Activated T-cell treated with anti-CD3 and anti-CD28 coated beads, Interleukin-2, amount 50 U/mL, for 4 hours (primary cell): ENCODE data around the gene MCM10. TPM values are rescaled to one million over a fixed set of nuclear protein-coding genes. Genes with fewer than 3 reads are reported as not detected.
"Not testable (repeated sequence)": the region's sequence is repeated elsewhere in the genome, so short reads cannot be mapped to it uniquely, and the experiment has no call there.

ENCODE experiments used
- ATAC-seq, 2 donors: fragments of 200-7000 bp; cut with Tn5 transposase; one replicate each; pipeline ENCODE4 v1.10.0; 2021
- DNase-seq: peaks from one replicate; pipeline ENCODE4 v3.0.0-alpha.2; 2020
- H3K27me3 Mint-ChIP-seq: one replicate; pipeline ENCODE4 v1.8.0; 2021; ENCODE audit warnings: low read depth, mixed read lengths
- H3K36me3 Mint-ChIP-seq: one replicate; pipeline ENCODE4 v1.8.0; 2022; ENCODE audit warnings: mixed read lengths; ENCODE audit not compliant: insufficient read depth
- H3K4me1 Mint-ChIP-seq: one replicate; pipeline ENCODE4 v1.8.0; 2021; ENCODE audit warnings: low read depth, mixed read lengths
- H3K4me3 Mint-ChIP-seq: one replicate; pipeline ENCODE4 v1.8.0; 2021; ENCODE audit warnings: mild to moderate bottlenecking, moderate library complexity, mixed read lengths
- H3K9me3 Mint-ChIP-seq: one replicate; pipeline ENCODE4 v1.8.0; 2021; ENCODE audit warnings: mixed read lengths
- total RNA-seq, 3 donors: library from RNA; stranded (reverse); gene quantifications; one replicate each; pipeline ENCODE4 v1.2.1, GENCODE V29; 2021

The MCM10 gene
- total RNA-seq, 3 donors from 2014 or later = 39.3 to 66.9 (median 55.4) TPM

DNA sequence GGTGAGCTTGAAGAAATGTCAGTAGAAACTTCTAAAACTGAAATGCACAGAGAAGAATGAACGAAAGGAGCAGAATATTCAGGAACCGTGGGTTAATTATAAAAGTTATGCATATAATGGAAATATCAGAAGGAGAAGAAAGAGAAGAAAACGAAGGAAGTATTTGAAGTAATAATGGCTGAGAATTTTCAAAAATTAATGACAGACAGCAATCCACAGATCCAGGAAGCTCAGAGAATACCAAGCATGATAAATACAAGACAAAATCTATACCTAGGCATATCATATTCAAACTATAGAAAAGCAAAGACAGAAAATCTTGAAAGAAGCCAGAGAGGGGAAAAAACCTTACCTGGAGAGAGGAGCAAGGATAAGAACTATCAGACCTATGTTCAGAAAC, 16.5 kb upstream of the MCM10 start:
- DNase-seq (no peak), ATAC-seq (no peak)
- H3K4me1 Mint-ChIP-seq = no peaks in the 10 kb centered on the region
- no peaks in the 10 kb centered on the region for H3K27me3 Mint-ChIP-seq
- peaks cover 27% of the 10 kb centered on the region for H3K9me3 Mint-ChIP-seq
- peaks cover 30% of the 10 kb centered on the region for H3K36me3 Mint-ChIP-seq
- no peak overlapping the region for H3K4me3 Mint-ChIP-seq

GRCh38 chr10:13146379-13146778, 15.0 kb upstream of the MCM10 start:
- DNase-seq (no peak), ATAC-seq (no peak)
- H3K9me3 Mint-ChIP-seq = peaks cover 27% of the 10 kb centered on the region
- no peak overlapping the region for H3K4me3 Mint-ChIP-seq
- no peaks in the 10 kb centered on the region for H3K27me3 Mint-ChIP-seq
- H3K4me1 Mint-ChIP-seq = no peaks in the 10 kb centered on the region
- peaks cover 15% of the 10 kb centered on the region for H3K36me3 Mint-ChIP-seq

DNA sequence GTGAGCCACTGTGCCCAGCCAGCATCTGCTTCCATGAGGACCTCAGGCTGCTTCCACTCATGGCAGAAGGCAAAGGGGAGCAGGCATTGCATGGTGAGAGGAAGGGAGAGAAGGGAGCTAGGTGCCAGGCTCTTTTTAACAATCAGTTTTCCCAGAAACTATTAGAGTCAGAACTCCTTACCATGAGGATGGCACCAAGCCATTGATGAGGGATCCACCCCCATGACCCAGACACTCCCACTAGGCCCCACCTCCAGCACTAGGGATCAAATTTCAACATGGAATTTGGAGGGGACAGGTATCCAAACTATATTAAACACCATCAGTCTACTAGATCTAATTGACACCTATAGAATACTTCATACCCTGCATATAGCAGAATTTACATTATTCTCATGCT, 14.2 kb upstream of the MCM10 start:
- DNase-seq = no peak
- Mint-ChIP-seq H3K36me3 (peaks cover 15% of the 10 kb centered on the region), H3K9me3 (peaks cover 27% of the 10 kb centered on the region), H3K4me3 (no peak overlapping the region), H3K27me3 (no peaks in the 10 kb centered on the region), H3K4me1 (no peaks in the 10 kb centered on the region)
- ATAC-seq = no peak

- DNase-seq = no peak
- Mint-ChIP-seq H3K9me3 (peaks cover 7% of the 10 kb centered on the region), H3K27me3 (no peaks in the 10 kb centered on the region), H3K4me3 (no peak overlapping the region), H3K4me1 (no peaks in the 10 kb centered on the region), H3K36me3 (peaks cover 3% of the 10 kb centered on the region)
- no peak for ATAC-seq
Observed at GRCh38 chr10:13152296-13152695, 9.1 kb upstream of the MCM10 start.

- not testable (repeated sequence) for H3K9me3 Mint-ChIP-seq, ATAC-seq, H3K36me3 Mint-ChIP-seq
Observed at GRCh38 chr10:13155860-13156259, 5.5 kb upstream of the MCM10 start.

GRCh38 chr10:13158401-13158800, 3.0 kb upstream of the MCM10 start:
- ATAC-seq (no peak), DNase-seq (peak; percentile 29)
- Mint-ChIP-seq H3K4me1 (peaks cover 14% of the 10 kb centered on the region), H3K9me3 (no peaks in the 10 kb centered on the region), H3K36me3 (peaks cover 3% of the 10 kb centered on the region), H3K4me3 (peak overlapping the region; percentile 55), H3K27me3 (no peaks in the 10 kb centered on the region)

More at GRCh38 chr10:13155860-13156259, 5.5 kb upstream of the MCM10 start:
- H3K4me3 Mint-ChIP-seq, DNase-seq, H3K27me3 Mint-ChIP-seq, H3K4me1 Mint-ChIP-seq: not testable (repeated sequence)

DNA sequence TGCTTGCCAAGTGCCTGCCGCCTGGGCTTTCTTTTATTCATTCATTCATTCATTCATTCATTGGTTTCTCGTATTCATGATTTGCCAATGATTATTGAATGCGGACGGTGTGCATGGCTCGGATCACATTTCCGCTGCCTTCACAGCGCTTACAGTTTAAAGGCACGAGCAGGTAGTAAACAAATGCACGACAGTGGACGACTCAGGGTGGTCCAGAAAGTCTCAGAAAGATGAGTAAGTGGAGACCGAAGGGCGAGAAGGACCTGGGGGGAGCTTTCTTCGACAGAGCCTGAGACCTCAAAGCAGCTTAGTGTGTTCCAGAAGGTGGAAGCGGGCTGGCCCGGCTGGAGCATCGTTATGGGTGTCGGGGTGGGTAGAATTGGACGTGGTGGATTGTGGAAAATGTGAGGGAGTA, 506 bp downstream of the MCM10 start:
- no peaks in the 10 kb centered on the region for H3K9me3 Mint-ChIP-seq
- DNase-seq (no peak), ATAC-seq (peak; percentile 8 to 13)
- peaks cover 14% of the 10 kb centered on the region for H3K4me1 Mint-ChIP-seq
- H3K36me3 Mint-ChIP-seq = no peaks in the 10 kb centered on the region
- peak overlapping the region; percentile 84 for H3K4me3 Mint-ChIP-seq
- no peaks in the 10 kb centered on the region for H3K27me3 Mint-ChIP-seq

- Mint-ChIP-seq H3K9me3 (no peaks in the 10 kb centered on the region), H3K36me3 (no peaks in the 10 kb centered on the region), H3K4me3 (no peak overlapping the region), H3K27me3 (no peaks in the 10 kb centered on the region), H3K4me1 (peaks cover 14% of the 10 kb centered on the region)
- DNase-seq = no peak
- ATAC-seq = no peak
Observed at GRCh38 chr10:13163859-13164258, 2.5 kb downstream of the MCM10 start.

GRCh38 chr10:13165177-13165576, 3.8 kb downstream of the MCM10 start:
- Mint-ChIP-seq H3K36me3 (no peaks in the 10 kb centered on the region), H3K4me1 (peaks cover 14% of the 10 kb centered on the region), H3K9me3 (no peaks in the 10 kb centered on the region), H3K27me3 (no peaks in the 10 kb centered on the region), H3K4me3 (no peak overlapping the region)
- ATAC-seq (no peak), DNase-seq (no peak)

GRCh38 chr10:13167568-13167967, 6.2 kb downstream of the MCM10 start:
- no peaks in the 10 kb centered on the region for H3K27me3 Mint-ChIP-seq
- no peak for DNase-seq
- H3K4me1 Mint-ChIP-seq = no peaks in the 10 kb centered on the region
- H3K9me3 Mint-ChIP-seq = no peaks in the 10 kb centered on the region
- no peak overlapping the region for H3K4me3 Mint-ChIP-seq
- no peak for ATAC-seq
- peaks cover under 1% of the 10 kb centered on the region for H3K36me3 Mint-ChIP-seq

DNA sequence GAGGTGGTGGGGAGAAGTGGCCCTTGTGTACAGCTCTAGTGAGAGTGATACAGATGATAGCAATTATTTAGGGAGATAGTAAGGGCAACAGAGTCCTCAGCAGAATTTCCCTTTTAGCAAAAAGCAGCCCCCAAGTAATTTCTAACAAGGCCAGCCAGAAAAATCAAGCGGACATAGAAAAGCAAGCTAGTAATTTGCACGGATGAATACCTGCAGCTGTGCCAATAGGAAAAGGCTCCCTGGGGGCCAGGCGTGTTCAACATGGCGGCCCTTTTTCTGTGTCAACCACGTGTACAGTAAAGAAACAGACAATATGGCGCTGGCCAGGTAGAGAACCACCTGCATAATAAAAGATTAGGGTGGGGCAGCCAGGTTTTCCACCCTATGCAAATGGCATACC, 7.4 kb downstream of the MCM10 start:
- no peak for ATAC-seq
- Mint-ChIP-seq H3K4me1 (no peaks in the 10 kb centered on the region), H3K36me3 (peaks cover 5% of the 10 kb centered on the region)

DNA sequence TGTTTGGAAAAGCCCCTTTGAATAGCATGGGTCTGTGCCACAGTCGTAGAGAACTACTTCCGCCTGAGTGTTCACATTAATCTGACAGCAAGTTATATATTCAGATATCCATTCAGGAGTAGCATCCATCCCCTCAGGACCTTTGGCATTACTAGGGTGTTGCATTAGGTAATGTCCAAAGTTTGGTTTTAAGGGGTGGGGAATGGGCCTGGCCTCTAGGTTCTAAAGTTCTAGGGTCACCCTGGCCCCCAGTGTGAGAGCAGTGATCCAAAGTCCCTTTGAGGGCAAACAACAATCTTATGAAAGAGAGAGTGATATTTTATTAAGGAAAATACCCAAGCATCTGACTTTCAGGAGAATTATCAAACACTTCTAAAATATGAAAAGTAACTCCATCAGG, 12.3 kb downstream of the MCM10 start:
- Mint-ChIP-seq H3K4me3 (no peak overlapping the region), H3K9me3 (no peaks in the 10 kb centered on the region), H3K36me3 (peaks cover 6% of the 10 kb centered on the region), H3K4me1 (no peaks in the 10 kb centered on the region), H3K27me3 (no peaks in the 10 kb centered on the region)
- DNase-seq (no peak), ATAC-seq (no peak)

More for the DNA sequence above, 7.4 kb downstream of the MCM10 start:
- Mint-ChIP-seq H3K9me3 (no peaks in the 10 kb centered on the region), H3K4me3 (no peak overlapping the region), H3K27me3 (no peaks in the 10 kb centered on the region)
- no peak for DNase-seq

DNA sequence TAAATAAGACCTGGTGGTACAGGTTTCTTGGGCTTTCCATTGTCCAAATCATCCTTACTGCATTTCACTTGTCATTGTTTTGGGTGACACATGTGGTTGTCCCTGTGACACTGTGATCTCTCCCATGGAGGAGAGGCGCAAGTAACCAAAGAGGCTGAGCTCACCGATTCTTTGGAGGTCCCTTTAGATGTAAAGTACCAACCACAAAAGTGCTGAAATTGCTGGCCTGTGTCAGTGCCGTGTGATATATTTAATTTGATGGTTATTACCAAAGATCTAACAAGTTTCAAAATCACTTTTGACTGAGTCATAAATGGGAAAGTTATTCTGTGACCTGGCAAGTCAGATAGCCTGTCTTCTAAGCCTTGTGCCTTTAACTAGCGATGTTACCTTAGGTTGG, 19.4 kb downstream of the MCM10 start:
- DNase-seq = no peak

DNA sequence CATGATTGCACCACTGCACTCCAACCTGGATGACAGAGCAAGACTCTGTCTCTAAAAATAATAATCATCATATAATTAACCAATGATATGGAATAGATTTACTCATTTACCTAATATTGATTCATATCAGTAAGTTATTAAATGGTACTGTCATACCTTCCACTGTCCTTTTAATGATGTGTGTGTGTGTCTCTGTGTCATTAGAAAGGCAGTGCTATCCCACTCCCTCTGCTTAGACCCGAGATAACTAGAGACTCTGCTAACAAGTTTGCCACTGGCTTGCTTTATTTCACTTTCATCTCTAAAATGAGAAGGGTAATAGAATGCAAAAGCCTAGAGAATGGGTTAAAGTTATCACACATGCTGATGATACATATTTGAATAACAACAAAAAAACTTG, 21.1 kb downstream of the MCM10 start:
- Mint-ChIP-seq H3K36me3 (peaks cover 7% of the 10 kb centered on the region), H3K27me3 (no peaks in the 10 kb centered on the region)

More for the DNA sequence above, 19.4 kb downstream of the MCM10 start:
- H3K9me3 Mint-ChIP-seq = no peaks in the 10 kb centered on the region
- H3K36me3 Mint-ChIP-seq = peaks cover 4% of the 10 kb centered on the region
- no peak overlapping the region for H3K4me3 Mint-ChIP-seq
- no peaks in the 10 kb centered on the region for H3K27me3 Mint-ChIP-seq
- ATAC-seq = peak; percentile 57 to 81
- no peaks in the 10 kb centered on the region for H3K4me1 Mint-ChIP-seq

DNA sequence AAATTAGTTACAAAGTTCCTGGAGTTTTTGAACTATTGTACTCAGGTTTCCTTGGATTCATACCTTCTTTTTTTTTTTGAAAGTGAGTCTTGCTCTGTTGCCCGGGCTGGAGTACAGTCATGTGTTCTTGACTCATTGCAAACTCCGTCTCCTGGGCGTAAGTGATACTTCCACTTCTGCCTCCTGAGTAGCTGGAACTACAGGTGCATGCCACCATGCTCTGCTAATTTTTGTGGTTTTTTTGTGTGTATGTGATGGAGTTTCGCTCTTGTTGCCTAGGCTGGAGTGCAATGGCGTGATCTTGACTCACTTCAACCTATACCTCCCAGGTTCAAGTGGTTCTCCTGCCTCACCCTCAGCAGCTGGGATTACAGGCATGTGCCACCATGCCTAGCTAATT, 22.3 kb downstream of the MCM10 start:
- peaks cover 4% of the 10 kb centered on the region for H3K9me3 Mint-ChIP-seq
- no peak overlapping the region for H3K4me3 Mint-ChIP-seq
- peaks cover 5% of the 10 kb centered on the region for H3K36me3 Mint-ChIP-seq
- ATAC-seq (no peak), DNase-seq (no peak)
- no peaks in the 10 kb centered on the region for H3K4me1 Mint-ChIP-seq
- no peaks in the 10 kb centered on the region for H3K27me3 Mint-ChIP-seq

More for the DNA sequence above, 21.1 kb downstream of the MCM10 start:
- H3K4me3 Mint-ChIP-seq = no peak overlapping the region
- H3K9me3 Mint-ChIP-seq = peaks cover 4% of the 10 kb centered on the region
- no peaks in the 10 kb centered on the region for H3K4me1 Mint-ChIP-seq
- DNase-seq (no peak), ATAC-seq (no peak)

GRCh38 chr10:13184276-13184675, 22.9 kb downstream of the MCM10 start:
- Mint-ChIP-seq H3K4me1 (no peaks in the 10 kb centered on the region), H3K9me3 (peaks cover 4% of the 10 kb centered on the region), H3K36me3 (peaks cover 5% of the 10 kb centered on the region), H3K4me3 (no peak overlapping the region), H3K27me3 (no peaks in the 10 kb centered on the region)
- ATAC-seq (no peak), DNase-seq (no peak)
